LNCaP clone FGC (cell line): ENCODE measurements around the gene CD47.

Experiments used
- DNase-seq: peaks from one replicate; pipeline ENCODE4 v3.0.0-alpha.2; 2011; ENCODE audit warnings: low read depth
- H3K4me3 ChIP-seq: 2 replicates; pipeline ENCODE4 v1.5.1; 2011; ENCODE audit warnings: mild to moderate bottlenecking, low read depth, low read length, control low read depth
- TF ChIP-seq, protein P1 (sequence below): IDR thresholded peaks from 2 replicates; pipeline ENCODE4 v1.5.1; 2012; ENCODE audit warnings: mild to moderate bottlenecking; ENCODE audit not compliant: control insufficient read depth, insufficient read depth; ENCODE audit errors: extremely low read depth

CD47 gene

DNA sequence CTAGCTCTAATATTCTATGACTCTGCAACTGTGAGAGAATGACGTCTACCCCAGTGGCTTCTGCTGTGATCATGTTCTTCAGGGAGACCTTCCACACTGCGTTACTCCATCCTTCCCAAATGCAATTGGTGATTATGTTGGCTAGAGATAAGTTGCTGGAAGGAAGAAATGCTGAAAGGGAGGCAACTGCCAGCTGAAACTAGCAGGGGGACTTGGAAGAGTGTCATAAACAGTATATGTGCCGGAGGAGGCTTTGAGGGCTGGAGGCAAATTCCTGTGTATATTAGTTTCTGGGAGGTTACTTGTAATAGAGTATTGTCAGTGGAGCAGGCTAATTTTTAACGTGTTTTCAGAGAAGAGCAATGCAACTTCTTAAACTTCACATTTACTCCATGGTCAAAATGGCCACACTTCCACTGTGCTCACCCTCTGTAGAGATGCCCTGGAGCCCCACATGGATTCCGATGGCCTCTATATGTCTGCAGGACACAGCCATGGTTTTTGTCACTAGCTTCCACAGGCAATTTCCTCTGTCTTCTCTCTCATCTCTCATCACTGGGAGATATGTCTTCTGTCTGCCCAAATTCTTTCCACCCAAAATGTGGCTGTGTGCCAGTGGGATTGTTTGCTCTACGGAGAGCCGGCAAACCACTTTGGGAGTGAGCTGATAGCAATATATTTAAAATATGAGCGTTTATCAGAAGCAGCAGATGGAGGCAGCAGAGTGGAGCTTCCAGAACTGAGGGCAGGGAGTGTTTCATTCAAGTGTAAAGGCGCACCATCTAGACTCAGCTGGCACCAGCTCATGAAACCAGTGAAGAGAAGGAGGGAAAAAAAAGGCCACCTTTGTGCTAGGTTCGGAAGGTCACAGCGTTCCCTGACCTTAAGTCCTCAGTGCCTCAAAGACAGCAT, 13.3 kb upstream of the CD47 start:
- TF ChIP-seq, protein P1, sequence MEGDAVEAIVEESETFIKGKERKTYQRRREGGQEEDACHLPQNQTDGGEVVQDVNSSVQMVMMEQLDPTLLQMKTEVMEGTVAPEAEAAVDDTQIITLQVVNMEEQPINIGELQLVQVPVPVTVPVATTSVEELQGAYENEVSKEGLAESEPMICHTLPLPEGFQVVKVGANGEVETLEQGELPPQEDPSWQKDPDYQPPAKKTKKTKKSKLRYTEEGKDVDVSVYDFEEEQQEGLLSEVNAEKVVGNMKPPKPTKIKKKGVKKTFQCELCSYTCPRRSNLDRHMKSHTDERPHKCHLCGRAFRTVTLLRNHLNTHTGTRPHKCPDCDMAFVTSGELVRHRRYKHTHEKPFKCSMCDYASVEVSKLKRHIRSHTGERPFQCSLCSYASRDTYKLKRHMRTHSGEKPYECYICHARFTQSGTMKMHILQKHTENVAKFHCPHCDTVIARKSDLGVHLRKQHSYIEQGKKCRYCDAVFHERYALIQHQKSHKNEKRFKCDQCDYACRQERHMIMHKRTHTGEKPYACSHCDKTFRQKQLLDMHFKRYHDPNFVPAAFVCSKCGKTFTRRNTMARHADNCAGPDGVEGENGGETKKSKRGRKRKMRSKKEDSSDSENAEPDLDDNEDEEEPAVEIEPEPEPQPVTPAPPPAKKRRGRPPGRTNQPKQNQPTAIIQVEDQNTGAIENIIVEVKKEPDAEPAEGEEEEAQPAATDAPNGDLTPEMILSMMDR: 0 out of 2 replicates have a peak, but pooled peaks have one; percentile 4
- H3K4me3 ChIP-seq: no peak overlapping the region
- peak; percentile 26 for DNase-seq

DNA sequence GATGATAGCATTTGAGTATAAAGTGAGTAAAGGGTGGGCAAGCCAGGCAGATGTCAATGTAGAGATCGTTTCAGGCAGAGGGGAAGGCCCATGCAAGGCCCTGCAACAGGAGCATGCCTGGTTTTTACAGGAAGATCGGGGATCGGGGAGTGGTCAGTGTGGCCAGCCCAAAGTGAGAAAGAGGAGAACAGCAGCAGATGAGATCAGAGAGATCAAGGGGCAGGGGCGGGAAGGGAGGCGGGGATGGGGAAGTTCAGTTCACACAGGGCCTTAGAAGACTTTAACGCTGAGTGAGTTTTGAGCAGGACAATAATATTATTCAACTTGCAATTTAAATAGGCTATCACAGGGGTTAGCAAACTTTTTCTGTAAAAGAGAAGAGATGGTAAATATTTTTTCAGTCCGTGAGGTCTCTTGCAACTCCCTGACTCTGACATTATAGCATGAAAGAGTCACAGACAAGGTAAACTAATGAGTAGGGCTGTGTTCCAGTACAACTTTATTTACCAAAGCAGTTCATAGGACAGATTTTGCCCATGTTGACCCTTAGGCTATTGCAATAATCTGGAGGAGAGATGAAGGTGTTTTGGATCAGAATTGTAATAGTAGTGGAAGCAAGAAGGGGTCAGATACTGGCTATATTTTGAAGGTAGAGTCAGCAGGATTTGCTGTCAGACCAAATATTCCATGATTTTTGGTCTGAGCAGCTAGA, 12.4 kb upstream of the CD47 start:
- DNase-seq: peak; percentile 59
- no peak overlapping the region for H3K4me3 ChIP-seq
- TF ChIP-seq, protein P1: no peak

DNA sequence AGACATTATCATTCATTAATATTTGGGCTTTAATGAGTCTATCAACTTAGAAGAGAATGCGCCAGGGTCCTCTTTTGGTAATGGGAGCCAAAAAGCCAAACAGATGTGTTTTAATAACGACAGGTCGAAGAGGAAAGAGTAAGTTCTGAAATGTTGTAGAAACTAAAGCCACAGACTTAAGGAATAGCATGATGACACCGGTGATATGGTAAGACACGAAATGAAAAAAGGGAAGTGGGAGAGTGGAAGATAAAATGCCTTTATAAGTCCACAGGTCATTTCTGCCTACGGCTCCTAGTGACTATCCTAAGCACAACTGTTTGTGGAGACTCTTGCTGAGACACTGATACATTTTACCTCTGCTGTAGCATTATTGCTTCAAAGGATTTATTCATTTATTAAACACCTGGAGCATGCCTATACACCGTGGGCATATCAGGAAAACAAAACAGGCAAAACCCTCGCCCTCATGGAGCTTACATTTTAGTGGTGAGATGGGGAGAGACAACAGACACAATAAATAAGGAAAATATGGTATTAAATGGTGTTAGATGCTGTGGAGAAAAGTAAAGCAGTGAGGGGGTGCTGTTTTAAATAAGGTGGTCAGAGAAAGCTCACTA, 11.7 kb upstream of the CD47 start:
- TF ChIP-seq, protein P1: no peak
- H3K4me3 ChIP-seq: no peak overlapping the region
- no peak for DNase-seq

DNA sequence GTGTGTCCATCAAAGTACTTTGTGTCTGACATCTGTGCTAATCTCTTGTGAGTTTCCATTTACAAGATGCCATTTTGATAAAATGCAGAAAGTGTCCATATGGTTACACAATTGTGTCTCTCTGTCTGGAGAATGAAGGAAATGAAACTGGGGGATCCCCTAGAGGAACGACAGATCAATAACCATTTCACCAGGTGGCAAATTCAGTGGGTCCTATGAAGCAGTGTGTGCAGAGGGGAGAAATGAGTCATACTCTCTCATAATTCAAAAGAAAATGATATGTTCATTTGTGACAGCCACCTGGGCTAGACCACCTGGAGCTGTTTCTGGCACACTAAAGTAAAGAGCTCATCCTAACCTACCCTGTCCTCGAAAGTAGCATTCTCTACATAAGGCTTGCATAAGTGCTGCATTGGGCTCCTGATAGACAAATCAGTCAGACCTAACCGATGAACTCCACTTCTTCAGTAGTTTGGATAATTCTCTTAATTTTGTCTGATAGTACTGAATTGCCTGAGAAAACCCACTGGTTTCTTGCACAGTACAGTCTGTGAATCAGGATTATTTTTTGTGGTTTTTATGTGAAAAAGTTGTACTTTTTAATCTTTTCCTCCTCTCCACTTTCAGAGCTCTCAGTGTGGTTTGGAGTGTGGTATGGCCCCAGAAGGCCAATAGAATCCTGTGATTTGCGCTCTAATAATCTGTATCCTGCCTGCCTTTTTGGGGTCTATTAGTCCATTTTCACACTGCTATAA, 10.3 kb upstream of the CD47 start:
- DNase-seq: no peak
- H3K4me3 ChIP-seq: no peak overlapping the region
- TF ChIP-seq, protein P1: no peak

DNA sequence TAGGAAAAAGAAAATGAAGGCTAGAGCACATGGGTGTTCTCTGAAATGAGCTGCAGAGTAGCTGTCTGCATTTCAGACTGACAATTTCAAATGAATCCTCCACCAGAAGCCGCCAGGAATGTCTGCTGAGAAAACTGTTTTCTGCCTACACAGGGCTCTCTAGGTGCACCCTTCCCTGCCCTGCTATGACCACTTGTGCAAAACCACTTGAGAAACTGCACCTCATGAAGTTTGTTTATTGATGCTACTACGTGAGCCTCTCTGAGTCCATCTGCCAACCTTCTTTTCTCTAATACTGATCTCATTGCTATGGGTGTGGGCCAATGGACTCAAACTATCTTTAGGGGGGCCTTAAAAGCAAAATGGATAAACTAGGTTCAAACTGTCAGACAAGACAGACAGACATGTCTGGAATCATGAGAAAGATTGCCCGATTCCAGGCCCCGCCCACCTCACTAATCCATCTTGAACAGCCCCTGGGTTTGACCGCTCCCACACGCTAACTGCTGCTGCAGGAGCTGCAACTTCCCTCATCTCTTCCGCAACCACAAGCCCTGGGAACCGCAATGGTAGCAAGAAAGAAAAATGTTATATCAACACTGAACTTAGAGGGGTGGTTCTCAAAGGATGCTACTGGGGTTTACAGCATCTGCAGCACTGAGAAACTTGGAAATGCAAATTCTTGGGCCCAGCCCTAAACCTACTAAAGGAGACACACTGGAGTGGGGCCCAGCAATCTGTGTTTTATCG, 9.0 kb upstream of the CD47 start:
- DNase-seq: no peak
- TF ChIP-seq, protein P1: no peak
- H3K4me3 ChIP-seq: no peak overlapping the region

DNA sequence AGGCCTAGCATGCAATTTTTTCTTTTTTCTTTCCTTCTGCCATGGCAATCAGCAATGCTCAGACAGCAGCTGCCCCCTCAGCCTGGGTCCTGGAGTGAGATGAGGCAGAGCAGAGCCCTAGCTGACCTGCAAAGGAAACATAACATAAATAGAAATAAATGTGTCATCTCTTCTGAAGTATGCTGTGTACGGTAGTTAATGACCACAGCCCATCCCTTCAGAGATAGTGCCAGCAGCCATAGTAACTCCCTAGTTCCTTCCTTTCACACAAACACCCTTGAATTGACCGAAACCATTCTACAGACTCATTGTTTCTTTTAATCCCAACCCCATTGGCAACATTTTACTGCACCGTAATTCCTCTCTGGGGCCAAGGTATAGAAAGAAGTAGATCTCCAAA, 8.4 kb upstream of the CD47 start:
- TF ChIP-seq, protein P1: no peak
- H3K4me3 ChIP-seq: no peak overlapping the region
- no peak for DNase-seq
